A549 (cell line): ENCODE measurements around the gene TECRL.

Experiments
- CTCF ChIP-seq: fragments of >200 bp; sonication (Bioruptor Twin); formaldehyde crosslinking; IDR thresholded peaks from 3 replicates; pipeline ENCODE4 v1.5.1; 2016
- HOXB13 ChIP-seq: fragments of 250-450 bp; sonication (Bioruptor Pico); IDR thresholded peaks from 2 replicates; pipeline ENCODE4 v1.5.0; 2020; ENCODE audit warnings: low read depth, mild to moderate bottlenecking, moderate library complexity
- JUNB ChIP-seq: fragments of >200 bp; sonication (Bioruptor Twin); formaldehyde crosslinking; IDR thresholded peaks from 2 replicates; pipeline ENCODE4 v1.6.1; 2016
- POLR2A ChIP-seq: IDR thresholded peaks from 2 replicates; pipeline ENCODE4 v1.6.1; 2012; ENCODE audit warnings: mild to moderate bottlenecking, low read length
- RFX5 ChIP-seq: fragments of 450-650 bp; IDR thresholded peaks from 2 replicates; pipeline ENCODE4 v1.7.1; 2014; ENCODE audit warnings: antibody characterized with exemption, mild to moderate bottlenecking, moderate library complexity
- TF ChIP-seq, protein P1 (sequence below): fragments of >200 bp; sonication (Bioruptor Twin); formaldehyde crosslinking; IDR thresholded peaks from 3 replicates; pipeline ENCODE4 v1.6.1; 2016

GRCh38 chr4:64266263-64266662, 143.0 kb downstream of the TECRL start:
- TF ChIP-seq, protein P1, sequence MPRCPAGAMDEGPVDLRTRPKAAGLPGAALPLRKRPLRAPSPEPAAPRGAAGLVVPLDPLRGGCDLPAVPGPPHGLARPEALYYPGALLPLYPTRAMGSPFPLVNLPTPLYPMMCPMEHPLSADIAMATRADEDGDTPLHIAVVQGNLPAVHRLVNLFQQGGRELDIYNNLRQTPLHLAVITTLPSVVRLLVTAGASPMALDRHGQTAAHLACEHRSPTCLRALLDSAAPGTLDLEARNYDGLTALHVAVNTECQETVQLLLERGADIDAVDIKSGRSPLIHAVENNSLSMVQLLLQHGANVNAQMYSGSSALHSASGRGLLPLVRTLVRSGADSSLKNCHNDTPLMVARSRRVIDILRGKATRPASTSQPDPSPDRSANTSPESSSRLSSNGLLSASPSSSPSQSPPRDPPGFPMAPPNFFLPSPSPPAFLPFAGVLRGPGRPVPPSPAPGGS, result no peak
- no peak for TF ChIP-seq HOXB13 (CRISPR knock-in tag)
- TF ChIP-seq JUNB, result no peak
- TF ChIP-seq RFX5, result no peak
- TF ChIP-seq CTCF, result no peak
- TF ChIP-seq POLR2A, result no peak
